ENCODE measurements around the gene NEUROG2.
"Not testable (repeated sequence)": the region's sequence is repeated elsewhere in the genome, so short reads cannot be mapped to it uniquely, and the experiment has no call there.

The NEUROG2 gene

DNA sequence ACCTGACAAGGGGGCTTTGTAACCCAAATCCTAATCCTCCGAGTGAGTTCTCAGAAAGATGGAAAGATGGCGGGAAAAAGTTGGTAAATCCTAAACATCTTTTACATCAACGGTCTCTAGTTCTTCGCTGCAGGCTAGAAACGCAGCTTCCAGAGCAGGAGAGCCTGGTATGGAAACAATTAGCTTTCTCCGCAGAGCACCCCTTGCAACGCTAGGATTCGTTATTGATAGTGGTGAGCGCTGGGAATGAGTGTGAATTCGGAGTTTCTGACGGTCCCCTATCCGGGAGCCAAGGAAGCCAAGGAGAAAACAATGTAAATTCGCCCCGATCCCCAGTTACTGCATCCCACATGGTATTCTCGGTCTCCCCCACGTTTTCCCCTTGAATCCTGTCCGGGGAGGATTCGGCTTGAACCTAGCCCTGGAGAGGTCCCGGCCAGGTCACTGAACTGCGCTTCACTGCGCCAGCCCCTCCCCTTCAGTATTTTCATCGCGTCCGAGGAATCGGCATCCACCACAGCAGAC, 4.7 kb upstream of the NEUROG2 start:
- DNase-seq = peak; percentile 52

DNA sequence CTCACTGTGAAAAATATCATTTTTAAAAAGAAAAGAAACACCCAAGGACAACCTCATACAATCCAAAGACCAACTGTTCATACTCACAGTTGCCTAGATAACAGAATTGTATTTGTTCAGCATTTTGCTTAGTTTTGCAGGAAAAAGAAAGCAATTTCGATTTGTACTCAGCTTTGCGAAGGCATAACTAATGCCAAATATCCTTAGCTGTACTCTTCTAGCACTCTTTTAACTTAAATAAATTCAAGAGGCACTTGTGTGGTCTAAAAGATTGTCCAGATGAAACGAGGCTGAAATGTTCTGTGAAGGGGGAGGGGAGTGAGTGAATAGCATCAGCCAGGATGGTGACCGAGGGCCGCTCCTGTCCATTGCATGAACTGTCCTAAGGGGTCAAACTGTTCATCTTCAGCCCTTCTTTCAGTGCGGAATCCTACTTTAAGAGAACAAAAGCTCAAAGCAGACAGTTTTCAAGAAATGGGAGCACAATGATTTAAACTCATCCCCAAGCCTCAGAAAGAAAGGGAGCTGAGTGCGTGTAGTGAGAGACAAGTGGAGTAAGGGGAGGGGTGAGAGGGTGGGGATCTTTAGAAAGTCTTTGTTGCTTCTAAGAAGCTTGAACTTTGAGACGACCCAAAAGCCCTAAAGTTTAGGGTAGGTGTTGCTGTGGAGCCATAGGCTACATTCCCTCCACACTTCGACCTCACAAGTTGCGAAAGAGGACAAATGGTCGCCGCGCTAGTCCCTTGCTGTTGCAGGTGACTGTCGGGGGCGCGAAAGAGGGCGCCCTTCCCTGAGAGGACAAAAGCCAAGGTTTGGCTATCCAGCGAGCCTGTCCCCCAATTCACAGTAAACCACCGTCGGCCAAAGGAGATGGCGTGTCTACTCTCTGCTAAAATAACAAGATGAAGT, 4.0 kb upstream of the NEUROG2 start:
- peak; percentile 52 for DNase-seq

DNA sequence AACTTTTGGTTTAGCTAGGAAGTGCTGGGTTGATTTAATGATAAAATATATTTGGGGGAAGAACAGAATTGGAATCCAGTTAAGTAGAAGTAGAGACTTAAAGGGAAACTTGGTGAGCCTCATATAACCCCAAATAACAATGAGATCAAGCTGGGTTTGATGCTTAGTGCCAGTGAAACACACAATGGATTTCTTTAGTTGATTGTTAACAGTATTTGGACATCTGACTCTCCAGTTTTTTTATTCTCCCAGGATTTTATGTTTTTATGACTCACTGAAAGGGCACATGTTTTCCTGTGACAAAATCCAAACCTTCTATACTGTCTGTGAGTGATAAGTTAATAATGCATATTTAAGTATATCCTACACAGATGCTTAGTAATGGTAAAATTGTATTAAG, 2.7 kb upstream of the NEUROG2 start:
- DNase-seq = no peak

DNA sequence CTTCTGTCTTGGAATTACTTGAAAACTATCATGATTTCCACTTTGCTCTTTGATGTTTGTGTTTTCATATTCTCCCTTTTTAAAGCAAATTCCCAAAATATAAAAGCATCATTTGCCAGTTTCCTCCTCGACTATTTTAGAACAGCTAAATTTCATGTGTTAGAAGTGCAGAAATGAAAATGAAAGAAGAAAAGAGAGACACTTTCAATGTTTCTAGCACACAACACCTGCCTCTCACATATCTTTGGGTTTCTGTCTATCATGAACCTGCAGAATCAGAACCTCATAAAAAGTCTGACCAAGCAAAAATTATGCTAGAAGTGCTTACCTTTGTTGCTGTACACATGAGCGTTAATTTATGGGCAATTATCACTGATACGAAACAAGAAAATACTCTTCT, 1.9 kb upstream of the NEUROG2 start:
- DNase-seq = no peak

DNA sequence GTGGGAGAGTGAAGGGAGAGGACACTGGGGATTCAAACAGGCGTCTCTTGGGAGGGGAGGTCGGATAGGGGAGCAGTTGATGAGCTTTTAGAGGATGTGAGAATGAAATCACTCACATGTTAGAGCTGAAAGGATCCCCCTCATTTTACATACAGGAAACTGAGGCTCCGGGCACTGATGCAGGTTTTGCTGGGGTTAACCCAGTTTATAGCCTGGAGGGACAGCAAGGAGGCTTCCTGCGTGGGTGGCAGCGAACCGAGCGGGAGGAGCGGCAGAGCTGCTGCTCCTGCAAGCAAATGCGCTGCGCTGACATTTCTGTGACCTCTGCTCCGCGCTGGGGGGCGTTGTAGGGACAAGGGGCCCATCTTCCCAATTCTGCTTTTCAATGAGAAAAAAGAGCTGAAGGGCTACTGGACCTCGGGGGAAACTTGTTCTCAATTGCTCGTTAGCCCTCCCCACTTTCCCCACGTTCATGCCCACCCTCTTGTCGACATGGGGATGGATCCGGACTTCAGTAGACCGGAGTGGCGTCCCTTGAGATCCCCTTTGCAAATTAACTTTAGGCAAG, 1.2 kb upstream of the NEUROG2 start:
- no peak for DNase-seq

DNA sequence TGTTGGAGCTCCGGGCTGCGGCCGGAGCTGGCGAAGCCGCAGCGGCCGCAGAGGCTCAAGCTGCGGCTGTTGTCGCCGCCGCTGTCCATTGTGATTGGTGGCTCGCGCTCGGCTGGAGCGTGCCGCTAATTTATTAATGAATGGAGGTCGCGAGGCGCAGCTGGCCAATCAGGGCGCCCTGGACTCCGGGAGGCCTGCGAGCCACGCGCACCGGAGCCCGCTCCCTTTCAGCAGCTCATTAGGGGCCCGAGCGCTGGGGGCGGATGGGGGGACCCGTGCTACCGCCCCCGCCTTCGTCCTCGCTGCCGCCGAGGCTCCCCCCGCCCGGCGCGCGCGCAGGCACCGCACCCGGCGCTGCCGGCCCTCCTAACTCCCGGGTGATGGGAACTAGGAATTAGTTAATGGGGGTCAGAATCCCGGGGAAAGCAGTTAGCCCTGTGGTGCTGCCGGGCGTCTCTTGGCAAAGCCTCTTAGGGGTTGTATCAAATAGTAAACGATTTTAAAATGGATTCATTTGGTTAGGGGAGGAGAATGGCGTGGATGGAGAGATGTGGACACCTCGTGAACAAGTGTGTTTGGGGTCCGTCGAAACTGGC, 589 bp upstream of the NEUROG2 start:
- peak; percentile 82 for DNase-seq

DNA sequence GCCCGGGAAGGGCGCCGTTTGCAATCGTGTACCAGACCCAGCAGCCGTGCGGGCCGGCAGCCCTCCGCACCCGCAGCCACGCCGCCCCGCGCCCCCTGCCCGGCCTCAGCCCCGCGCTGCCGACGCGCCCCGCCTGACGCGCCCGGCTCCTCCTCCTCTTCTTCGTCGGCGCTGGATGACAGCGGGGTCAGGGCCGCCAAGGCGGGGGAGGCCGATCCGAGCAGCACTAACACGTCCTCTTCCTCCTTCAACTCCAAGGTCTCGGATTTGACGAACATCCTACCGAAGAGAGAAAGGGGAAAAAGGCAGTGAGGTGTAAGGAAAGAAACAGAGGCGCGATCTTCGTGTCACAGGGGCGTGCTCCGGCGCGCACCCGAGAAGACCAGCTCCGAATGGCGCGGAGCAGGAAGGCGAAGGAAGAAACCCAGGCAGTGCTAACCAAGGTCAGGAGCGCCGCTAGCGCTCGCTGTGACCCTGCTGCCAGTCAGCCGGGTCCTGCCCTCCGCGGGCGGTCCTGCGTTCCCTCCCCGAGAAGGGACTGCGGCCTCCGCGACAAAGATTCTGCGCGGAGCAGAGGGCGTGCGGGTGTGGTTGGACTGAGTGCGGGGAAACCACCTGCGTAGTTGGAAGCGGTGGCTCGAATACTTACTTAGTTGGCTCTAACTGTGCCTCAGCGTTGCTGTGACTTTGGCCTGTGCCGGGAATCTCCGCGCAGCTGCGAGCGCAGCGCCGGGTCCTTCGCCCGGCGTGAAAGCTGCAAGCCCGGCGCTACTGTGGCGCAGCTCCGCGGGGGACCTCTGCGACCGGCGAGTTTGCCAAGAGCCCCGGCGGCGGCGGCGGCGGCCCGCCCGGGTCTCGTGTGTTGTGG, 548 bp downstream of the NEUROG2 start:
- DNase-seq = peak; percentile 65

DNA sequence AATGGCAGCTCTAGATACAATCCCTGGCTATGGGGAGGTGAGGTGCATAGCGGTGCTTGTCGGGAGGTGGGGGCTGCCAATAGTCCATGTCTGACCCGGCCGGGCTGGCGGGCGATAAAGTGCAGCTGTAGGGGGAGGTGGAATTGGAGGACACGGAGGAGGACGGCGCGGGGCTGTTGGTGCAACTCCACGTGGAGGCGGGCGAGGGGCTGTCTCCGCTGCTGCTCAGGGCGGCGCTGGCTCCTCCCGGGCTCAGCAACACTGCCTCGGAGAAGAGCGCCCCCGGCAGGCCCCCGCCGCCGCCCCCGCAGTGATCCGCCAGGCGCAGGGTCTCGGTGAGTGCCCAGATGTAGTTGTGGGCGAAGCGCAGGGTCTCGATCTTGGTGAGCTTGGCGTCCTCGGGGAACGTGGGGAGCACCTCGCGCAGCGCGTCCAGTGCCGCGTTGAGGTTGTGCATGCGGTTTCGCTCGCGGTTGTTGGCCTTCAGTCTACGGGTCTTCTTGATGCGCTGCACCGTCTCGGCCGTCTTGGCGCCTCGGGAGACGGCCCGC, 1.3 kb downstream of the NEUROG2 start:
- DNase-seq = peak; percentile 64

DNA sequence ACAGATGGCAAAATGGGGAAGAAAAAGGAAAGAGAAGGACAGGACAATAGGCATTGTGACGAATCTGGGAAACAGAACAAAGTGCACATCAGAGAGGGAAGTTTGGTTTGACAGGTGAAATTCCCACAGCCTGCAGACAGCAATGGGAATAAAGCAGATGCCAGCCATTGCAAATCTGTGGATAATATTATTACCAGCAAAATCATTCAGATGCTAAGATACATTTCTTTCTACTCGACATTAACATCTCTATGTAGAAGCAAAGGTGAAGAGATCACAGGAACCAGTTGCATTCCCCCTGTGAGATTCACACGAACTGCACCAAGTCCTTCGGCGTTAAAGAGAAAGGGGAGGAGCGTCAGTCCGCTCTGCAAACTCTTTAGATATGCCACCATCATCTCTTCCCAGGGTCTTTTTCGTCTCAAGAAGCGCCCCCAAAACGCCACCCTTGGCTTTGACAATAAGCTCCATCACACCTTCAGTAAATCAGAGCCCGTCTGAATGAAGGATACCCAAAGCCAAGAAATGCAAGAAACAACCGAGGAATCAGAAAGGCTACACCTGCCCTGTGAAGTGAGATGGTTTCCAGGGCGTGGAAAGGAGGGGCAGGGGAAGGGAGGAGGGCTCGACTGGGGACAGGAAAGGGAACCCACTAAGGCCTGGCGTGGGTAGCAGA, 1.9 kb downstream of the NEUROG2 start:
- DNase-seq = peak; percentile 43

DNA sequence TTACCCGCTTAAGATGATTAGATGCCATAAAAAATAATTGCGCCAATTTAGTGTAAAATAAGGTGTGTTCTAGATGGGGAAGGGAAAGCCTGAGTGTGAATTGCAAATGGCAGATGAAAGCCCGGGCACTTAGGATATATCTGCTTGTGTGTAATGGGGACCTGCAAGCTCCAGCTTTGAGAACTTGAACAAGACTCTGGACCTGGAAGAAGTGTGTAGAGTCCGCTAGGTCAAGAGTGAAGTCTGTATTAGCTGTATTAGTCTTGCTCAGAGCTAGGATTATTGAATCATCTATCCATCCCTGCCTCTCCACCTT, 4.2 kb downstream of the NEUROG2 start:
- DNase-seq = no peak

DNA sequence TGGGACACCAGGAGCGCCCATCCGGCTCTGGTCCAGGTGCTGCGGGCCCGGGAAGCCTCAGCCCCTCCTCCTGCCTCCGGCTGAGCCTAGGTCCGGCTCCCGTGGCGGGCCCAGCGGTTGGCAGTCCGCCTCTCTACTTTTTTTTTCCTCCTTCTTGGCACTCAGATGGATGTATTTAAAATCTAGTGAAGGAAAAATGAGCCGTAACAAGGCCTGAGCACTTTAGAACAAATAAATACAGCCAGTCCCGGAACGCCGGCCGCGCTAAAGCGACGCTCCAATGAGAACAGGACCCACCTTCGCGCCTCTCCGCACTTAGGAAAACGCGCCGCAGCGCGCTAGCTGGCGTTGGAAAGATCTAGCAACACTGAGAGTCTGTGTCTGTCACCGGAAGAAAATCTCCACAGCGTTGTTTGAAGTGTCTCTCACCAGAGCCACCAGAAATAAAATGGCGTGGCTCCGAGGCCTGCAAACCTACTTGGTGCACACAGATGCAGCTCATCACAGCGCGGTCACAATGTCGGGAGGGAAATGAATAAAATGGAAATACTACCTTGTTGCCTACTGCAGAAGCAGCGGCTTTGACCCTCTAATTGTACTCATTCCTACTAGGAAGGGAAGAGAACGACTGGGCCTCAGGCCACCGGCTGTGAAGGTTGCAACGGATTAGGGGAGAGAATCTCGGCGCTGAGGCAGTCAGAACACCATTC, 4.7 kb downstream of the NEUROG2 start:
- no peak for DNase-seq

DNA sequence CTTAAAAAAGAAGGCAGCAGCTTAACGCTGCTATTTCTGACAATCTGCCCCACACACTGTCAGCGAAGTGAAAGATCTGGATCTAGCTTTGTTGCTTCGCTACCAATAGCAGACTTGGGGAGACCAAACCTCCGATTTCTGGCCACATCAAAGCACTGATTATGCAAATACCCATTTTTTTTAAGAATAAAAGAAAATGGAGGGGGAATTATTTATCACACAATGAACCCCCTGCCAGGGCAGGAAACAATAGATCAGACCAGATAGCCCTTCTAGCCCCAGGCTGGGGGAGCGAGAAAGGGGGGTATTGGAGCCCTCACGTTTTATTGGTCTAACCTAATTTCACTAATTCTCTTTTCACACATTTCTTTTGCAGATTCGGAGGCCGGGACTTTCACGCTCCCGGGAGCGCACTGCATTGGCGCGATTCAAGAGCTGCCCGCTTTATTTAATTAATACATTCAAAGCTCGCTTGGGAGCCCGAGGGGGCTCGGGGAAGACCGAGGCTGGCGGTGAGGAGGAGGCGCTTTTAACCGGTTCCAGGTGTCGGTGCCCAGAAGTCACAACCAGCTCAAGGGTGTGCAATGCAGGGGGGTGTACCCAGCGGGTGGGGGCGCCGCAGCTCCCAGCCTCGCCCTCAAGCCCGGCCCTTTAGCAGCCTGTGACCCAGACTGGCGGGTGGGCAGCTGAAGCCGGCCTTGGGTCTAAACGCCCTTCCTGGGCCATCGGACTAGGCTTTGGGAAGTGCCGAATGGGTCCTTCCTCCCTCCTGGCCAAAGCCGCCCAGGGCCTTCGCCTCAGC, 5.5 kb downstream of the NEUROG2 start:
- DNase-seq = no peak

DNA sequence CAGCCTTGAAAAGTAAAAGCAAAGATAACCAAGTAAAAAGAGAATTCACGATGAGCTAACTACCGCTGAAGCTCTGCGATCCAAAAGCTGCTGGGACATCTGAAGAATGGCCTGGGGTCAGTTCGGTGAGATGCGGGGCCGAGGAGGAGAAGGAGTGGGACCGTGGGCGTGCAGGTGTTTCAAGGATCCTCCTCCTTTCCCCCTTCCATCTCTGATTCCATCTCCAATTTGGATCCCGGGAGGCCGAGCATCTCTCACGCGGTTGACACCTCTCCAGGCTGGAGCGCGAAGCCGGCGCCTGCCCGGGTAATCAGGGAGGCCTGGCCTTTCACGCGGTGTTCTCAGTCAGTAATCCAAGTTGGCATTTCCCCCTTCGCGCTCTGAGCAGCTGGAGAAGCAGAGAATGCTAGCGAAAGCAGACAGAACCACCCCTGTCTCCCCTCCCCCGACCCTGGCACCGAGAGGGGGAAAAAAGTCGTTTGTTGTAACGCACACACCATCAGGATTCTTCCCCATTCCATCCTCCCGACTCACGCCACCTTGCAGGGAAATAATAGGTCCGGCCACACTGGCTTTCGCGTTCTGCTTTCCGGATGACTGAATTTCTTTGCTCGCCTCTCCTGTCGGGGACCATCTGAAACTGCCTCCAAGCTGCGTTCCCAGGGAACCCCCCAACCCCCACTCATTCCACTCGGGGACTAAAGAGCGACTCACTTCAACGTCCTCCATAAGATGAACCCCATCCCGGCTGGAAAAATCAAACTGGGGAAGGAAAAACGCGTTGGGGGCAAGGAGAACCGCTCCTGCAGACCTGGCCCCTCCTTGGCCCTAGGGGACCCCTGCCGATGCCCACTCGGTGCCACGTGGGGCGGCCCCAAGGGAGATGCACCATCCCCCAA, 6.5 kb downstream of the NEUROG2 start:
- DNase-seq = no peak

DNA sequence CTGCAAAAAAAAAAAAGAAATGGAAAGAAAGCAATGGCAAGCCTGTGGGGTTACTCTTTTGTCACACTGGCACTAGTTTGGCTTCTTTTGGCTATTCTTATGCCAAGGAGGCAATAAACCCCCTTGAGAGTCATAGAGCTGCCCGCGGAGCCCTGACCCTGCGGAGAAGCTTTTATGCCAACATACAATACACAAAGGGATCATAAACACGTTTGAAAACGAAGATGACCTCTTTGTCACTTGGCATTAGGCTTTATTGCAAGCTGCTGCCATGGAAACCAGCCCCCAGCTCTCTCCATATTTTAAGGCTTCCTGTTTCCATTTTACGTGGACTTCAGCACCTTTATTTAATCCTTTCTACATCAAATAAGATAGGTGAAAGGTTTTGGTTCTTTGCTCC, 7.6 kb downstream of the NEUROG2 start:
- DNase-seq = no peak

DNA sequence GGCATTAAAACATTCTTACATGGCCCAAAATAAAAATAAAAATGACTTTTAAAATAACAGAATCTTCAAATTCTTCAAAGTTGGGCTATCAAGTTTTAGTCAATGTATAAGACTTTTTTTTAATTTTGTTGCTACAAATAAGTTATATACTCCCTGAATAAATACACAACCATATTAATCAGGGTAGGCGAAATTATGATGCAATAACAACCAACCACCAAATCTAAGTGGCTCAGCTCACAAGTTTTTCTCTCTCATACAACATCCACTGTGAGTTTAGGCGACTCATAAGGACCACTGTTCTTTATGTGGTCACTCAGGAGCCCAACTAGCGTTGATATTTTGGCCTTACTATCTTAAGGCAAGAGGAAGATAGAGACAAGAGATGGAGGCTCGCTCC, 11.2 kb downstream of the NEUROG2 start:
- no peak for DNase-seq

DNA sequence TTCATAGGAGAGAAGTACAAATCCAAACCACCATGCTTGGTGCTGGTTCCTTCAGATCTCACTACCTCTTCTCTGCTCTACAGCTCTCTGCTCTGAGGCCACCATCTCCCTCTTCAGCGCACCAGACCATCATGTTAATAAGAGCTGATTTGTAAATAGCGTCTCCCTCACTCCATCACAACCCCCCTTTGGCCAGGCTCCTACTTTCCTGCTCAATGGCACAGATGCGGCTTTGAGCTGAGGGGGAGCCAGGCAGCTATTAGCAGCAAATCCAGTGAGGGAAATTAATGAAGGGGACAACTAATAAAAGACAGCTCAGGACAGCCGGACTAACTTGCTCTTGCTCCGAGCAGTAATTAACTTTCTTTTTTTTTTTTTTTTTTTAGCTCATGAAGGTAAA, 13.1 kb downstream of the NEUROG2 start:
- peak; percentile 68 for DNase-seq

DNA sequence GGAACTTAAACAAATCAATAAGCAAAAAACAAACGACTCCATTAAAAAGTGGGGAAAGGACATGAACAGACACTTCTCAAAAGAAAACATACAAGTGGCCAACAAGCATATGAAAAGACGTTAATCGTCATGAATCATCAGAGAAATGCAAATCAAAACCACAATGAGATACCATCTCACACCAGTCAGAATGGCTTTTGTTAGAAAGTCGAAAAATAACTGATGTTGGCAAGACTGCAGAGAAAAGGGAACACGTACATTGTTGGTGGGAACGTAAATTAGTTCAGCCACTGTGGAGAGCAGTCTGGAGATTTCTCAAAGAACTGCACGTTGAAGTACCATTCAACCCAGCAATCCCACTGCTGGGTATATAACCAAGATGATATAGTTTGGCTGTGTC, 23.7 kb downstream of the NEUROG2 start:
- no peak for DNase-seq

DNA sequence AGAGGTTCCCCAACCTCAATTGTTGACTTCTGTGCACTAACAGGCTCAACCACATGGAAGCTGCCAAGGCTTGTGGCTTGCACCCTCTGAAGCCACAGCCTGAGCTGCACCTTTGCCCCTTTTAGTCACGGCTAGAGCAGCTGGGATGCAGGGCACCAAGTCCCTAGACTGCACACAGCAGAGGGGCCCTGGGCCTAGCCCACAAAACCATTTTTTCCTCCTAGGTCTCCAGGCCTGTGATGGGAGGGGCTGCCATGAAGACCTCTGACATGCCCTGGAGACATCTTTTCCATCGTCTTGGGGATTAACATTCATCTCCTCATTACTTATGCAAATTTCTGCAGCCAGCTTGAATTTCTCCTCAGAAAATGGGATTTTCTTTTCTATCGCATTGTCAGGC, 25.2 kb downstream of the NEUROG2 start:
- not testable (repeated sequence) for DNase-seq

DNA sequence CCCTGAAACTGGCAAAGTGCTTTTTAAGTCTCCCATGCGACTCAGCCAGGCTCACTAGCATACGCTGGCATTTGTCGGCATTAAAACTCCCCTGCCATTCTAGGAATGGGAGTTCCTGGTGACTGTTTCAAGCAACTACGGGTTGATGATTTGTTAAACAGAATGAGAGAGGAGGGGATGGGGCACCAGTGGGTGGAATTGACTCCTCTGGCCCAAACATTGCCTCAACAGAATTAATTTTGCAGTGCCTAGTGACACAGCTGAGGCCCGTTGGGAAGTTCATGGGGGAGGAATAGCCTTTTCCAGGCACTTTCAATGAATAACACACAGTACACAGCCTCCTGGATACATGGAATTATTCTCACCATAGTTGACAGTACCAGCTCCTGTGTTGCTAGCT, 30.1 kb downstream of the NEUROG2 start:
- DNase-seq = no peak

DNA sequence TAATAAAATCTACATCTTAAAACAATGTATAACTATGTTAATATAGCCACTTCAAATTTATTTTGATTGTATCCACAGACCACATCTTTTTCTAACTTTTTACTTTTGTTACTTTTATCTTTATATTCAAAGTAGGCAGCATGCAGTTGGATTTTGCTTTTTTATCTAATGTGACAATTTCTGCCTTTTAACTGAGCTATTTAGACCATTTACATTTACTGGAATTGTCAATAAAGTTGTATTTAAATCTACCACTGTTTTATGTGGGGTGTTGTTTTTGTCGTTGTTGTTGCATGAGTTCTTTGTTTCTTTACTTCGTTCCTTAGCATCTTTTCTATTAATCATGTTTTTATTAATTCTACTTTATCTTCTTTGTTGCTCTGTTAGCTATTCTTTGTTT, 42.0 kb downstream of the NEUROG2 start:
- no peak for DNase-seq
